Measurements from ENCODE around the gene STXBP6. TPM values are rescaled to one million over a fixed set of nuclear protein-coding genes. Genes with fewer than 3 reads are reported as not detected.

STXBP6 gene
- total RNA-seq, 1 experiment from 2014 or later, result 0.27 TPM

GRCh38 chr14:24996930-24997725, 52.8 kb downstream of the STXBP6 start:
- Histone ChIP-seq H3K9me3 (ENCODE audit: control insufficient read depth in 1 of 2, insufficient read depth in 1 of 2, low read depth in 1 of 2, low read length in 2 of 2) (no peaks in the 10 kb centered on the region; a peak in 2 of 4 replicates), H3K4me3 (replicated peaks in 1 of 2; ENCODE audit: low read depth in 1 of 2, low read length in 2 of 2) (no peak overlapping the region), H3K4me1 (ENCODE audit: control insufficient read depth in 1 of 2, insufficient read depth in 2 of 2, low read length in 2 of 2) (no peaks in the 10 kb centered on the region), H3K9me2 (ENCODE audit: insufficient read depth) (no peaks in the 10 kb centered on the region), H3K27ac (ENCODE audit: low read depth, low read length) (no peak overlapping the region), H3K4me2 (ENCODE audit: low read length) (no peak overlapping the region), H3K36me3 (ENCODE audit: control insufficient read depth in 1 of 2, insufficient read depth in 2 of 2, low read length in 2 of 2) (no peaks in the 10 kb centered on the region), H3K9ac (ENCODE audit: low read length) (no peak overlapping the region), H3K79me2 (ENCODE audit: insufficient read depth, low read length) (no peaks in the 10 kb centered on the region), H4K20me1 (ENCODE audit: insufficient read depth) (no peaks in the 10 kb centered on the region), H3K27me3 (ENCODE audit: insufficient read depth, low read length) (no peaks in the 10 kb centered on the region), H2AFZ (ENCODE audit: low read depth, low read length, poor library complexity, severe bottlenecking) (no peak overlapping the region)
- ATAC-seq (no peak), DNase-seq (ENCODE audit: low read depth, low spot score) (no peak)
- CTCF ChIA-PET, result no interaction called here
- intact Hi-C loops (cut with micrococcal nuclease), result no loop called here
- no peak for TF ChIP-seq ELF1 (IDR thresholded peaks at IDR 0.05; ENCODE audit: borderline replicate concordance, low read depth)
- no peak for TF ChIP-seq ZNF274 (IDR thresholded peaks at IDR 0.05; ENCODE audit: low read depth, low read length)
- TF ChIP-seq TCF7L2 (IDR thresholded peaks at IDR 0.05; ENCODE audit: borderline replicate concordance, extremely low read depth, insufficient read depth, insufficient read length), result no peak
- TF ChIP-seq REST (IDR thresholded peaks at IDR 0.05; ENCODE audit: low read depth), result no peak
- no peak for TF ChIP-seq EZH2 (IDR thresholded peaks at IDR 0.05)
- no peak for TF ChIP-seq ATF3 (IDR thresholded peaks at IDR 0.05)
- no peak for TF ChIP-seq ZBTB33 (IDR thresholded peaks at IDR 0.05; ENCODE audit: extremely low read depth, insufficient replicate concordance, low read length)
- no peak for TF ChIP-seq EGR1 (IDR thresholded peaks at IDR 0.05; ENCODE audit: low read depth)
- TF ChIP-seq FOSL1 (IDR thresholded peaks at IDR 0.05; ENCODE audit: low read depth), result no peak
- TF ChIP-seq SP1 (IDR thresholded peaks at IDR 0.05; ENCODE audit: low read depth), result no peak
- TF ChIP-seq CTCF (IDR thresholded peaks at IDR 0.05 in 2 of 3, conservative IDR thresholded peaks at IDR 0.05 in 1 of 3; ENCODE audit: borderline replicate concordance in 1 of 3, insufficient read depth in 1 of 3, low read depth in 2 of 3, low read length in 2 of 3), result no peak
- no peak for TF ChIP-seq RAD21 (IDR thresholded peaks at IDR 0.05; ENCODE audit: low read depth)
- TF ChIP-seq YY1 (IDR thresholded peaks at IDR 0.05; ENCODE audit: extremely low read depth, insufficient replicate concordance, low read depth, low read length), result no peak
- RAD21 ChIA-PET (ENCODE audit: low non-redundant PET in 1 of 2, low total read pairs in 2 of 2, uncharacterized antibody in 2 of 2, unreplicated experiment in 2 of 2), result no interaction called here
- POLR2A ChIA-PET, result no interaction called here
- no TSS peak for BruUV-seq (replicated peaks)

Data from HCT116 (cell line).